Gastroesophageal sphincter (tissue), 3 donors: ENCODE results near the gene WAPL.

Source experiments
- CTCF ChIP-seq, 4 experiments: fragments of 200-600 bp in 2 of 4; fragments of 450-650 bp in 2 of 4; sonication (generic) in 1 of 4; IDR thresholded peaks; one replicate each; pipeline ENCODE4 v1.5.1; 2017 to 2019; ENCODE audit warnings: antibody characterized with exemption in 4 of 4, mild to moderate bottlenecking in 2 of 4, moderate library complexity in 2 of 4
- POLR2A ChIP-seq, 2 donors: fragments of 450-650 bp; IDR thresholded peaks; one replicate each; pipeline ENCODE4 v1.6.1; 2017; ENCODE audit warnings: antibody characterized with exemption in 2 of 2, mild to moderate bottlenecking in 2 of 2, moderate library complexity in 1 of 2

- no peak for TF ChIP-seq POLR2A (IDR thresholded peaks at IDR 0.05)
- TF ChIP-seq CTCF (IDR thresholded peaks at IDR 0.05): no peak
Measured at GRCh38 chr10:86450806-86451603, 70.6 kb downstream of the WAPL start.
